Caco-2 (cell line): ENCODE data around the gene EGFR. TPM values are rescaled to one million over a fixed set of nuclear protein-coding genes. Genes with fewer than 3 reads are reported as not detected.

Experiments
- BruUV-seq: library from RNA; stranded (reverse); fragments of 400-500 nt; replicated peaks from 2 replicates; lab custom pipeline; 2021; lab: Mats Ljungman, UMichigan
- CTCF ChIA-PET: fragments of 300-600 bp; sonication (Branson Sonifier 250); formaldehyde crosslinking; loops from one replicate; lab custom pipeline; 2022; ENCODE audit warnings: antibody characterized with exemption; lab: Charles Lee
- POLR2A ChIA-PET: fragments of 300-600 bp; sonication (Branson Sonifier 250); formaldehyde crosslinking; loops from one replicate; lab custom pipeline; 2022; ENCODE audit warnings: antibody characterized with exemption; lab: Charles Lee
- DNase-seq, 2 experiments: peaks; one replicate each; pipeline versions ENCODE4 v3.0.0 to v3.0.0-alpha.2; 2020 to 2022
- H3K27me3 ChIP-seq: replicated peaks from 2 replicates; pipeline ENCODE4 v1.6.0; 2011; ENCODE audit warnings: low read length; ENCODE audit not compliant: control insufficient read depth, insufficient read depth
- H3K36me3 ChIP-seq: 2 replicates; pipeline ENCODE4 v1.5.1; 2011; ENCODE audit warnings: low read length; ENCODE audit not compliant: control insufficient read depth, insufficient read depth
- H3K4me1 ChIP-seq: fragments of 250-450 bp; sonication (Bioruptor Pico); 2 replicates; pipeline ENCODE4 v1.5.1; 2020; ENCODE audit warnings: mild to moderate bottlenecking
- H3K4me3 ChIP-seq: 2 replicates; pipeline ENCODE4 v1.5.1; 2011; ENCODE audit warnings: low read depth, mild to moderate bottlenecking, control low read depth, low read length
- H3K9me3 ChIP-seq: fragments of 250-450 bp; sonication (Bioruptor Pico); 2 replicates; pipeline ENCODE4 v1.5.1; 2020; ENCODE audit warnings: mild to moderate bottlenecking, moderate library complexity
- H3K27ac Mint-ChIP-seq: one replicate; pipeline ENCODE4 v1.8.0; 2022; ENCODE audit warnings: mixed read lengths; ENCODE audit not compliant: unreplicated experiment
- H3K27me3 Mint-ChIP-seq: one replicate; pipeline ENCODE4 v1.8.0; 2022; ENCODE audit warnings: mixed read lengths; ENCODE audit not compliant: insufficient read depth, unreplicated experiment
- H3K36me3 Mint-ChIP-seq: one replicate; pipeline ENCODE4 v1.8.0; 2022; ENCODE audit warnings: mild to moderate bottlenecking, mixed read lengths; ENCODE audit not compliant: insufficient read depth, unreplicated experiment
- H3K4me1 Mint-ChIP-seq: one replicate; pipeline ENCODE4 v1.8.0; 2022; ENCODE audit warnings: low read depth, mixed read lengths; ENCODE audit not compliant: unreplicated experiment
- H3K4me3 Mint-ChIP-seq: one replicate; pipeline ENCODE4 v1.8.0; 2022; ENCODE audit warnings: mild to moderate bottlenecking, moderate library complexity, mixed read lengths; ENCODE audit not compliant: unreplicated experiment
- H3K9me3 Mint-ChIP-seq: one replicate; pipeline ENCODE4 v1.8.0; 2022; ENCODE audit warnings: mixed read lengths; ENCODE audit not compliant: unreplicated experiment
- intact Hi-C: fragments of 100-400 bp; cut with micrococcal nuclease; formaldehyde crosslinking; loops from one replicate; pipeline ENCODE4 v1.10.0; 2022; ENCODE audit not compliant: unreplicated experiment
- total RNA-seq: library from RNA; stranded (reverse); gene quantifications from 2 replicates; pipeline ENCODE4 v1.2.3, GENCODE V29; 2022
- TF ChIP-seq, protein P1 (sequence below), 2 experiments: fragments of 200-600 bp in 1 of 2; IDR thresholded peaks; 1 replicate in 1 of 2; 2 replicates in 1 of 2; pipeline versions ENCODE4 v1.5.1 to v1.8.0; 2011 to 2022; ENCODE audit warnings: antibody characterized with exemption in 1 of 2, control low read depth in 1 of 2, inconsistent platforms in 1 of 2, low read depth in 1 of 2, low read length in 1 of 2, mild to moderate bottlenecking in 1 of 2, moderate library complexity in 1 of 2; ENCODE audit not compliant: insufficient read depth in 1 of 2, severe bottlenecking in 1 of 2, unreplicated experiment in 1 of 2

The EGFR gene
- total RNA-seq, 1 experiment from 2014 or later, result 60.1 TPM

DNA sequence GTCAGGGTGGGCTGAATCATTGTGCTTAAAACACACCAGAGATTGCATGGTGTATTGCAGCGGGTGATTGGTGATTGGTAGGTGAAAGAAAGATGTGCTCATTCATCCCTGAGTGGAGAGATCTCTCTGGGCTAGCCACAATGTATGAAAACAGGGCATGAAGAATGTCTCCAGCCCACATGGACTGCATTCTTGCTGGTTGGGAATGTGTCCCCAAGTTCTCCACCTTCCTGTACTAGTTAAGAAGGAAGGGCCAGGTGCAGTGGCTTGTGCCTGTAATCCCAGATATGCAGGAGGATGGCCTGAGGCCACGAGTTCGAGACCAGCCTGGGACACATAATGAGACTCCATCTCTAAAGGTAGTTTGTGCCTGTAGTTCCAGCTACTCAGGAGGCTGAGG is 232.5 kb downstream of the EGFR start:
- Histone ChIP-seq H3K36me3 (no peaks in the 10 kb centered on the region), H3K27me3 (no peaks in the 10 kb centered on the region), H3K9me3 (no peaks in the 10 kb centered on the region), H3K4me3 (no peak overlapping the region), H3K4me1 (peaks cover 9% of the 10 kb centered on the region; the same call in 1 of the 2 replicates)
- Mint-ChIP-seq H3K9me3 (peaks cover 9% of the 10 kb centered on the region), H3K4me1 (no peaks in the 10 kb centered on the region), H3K4me3 (no peak overlapping the region), H3K36me3 (no peaks in the 10 kb centered on the region), H3K27ac (no peak overlapping the region), H3K27me3 (peaks cover 6% of the 10 kb centered on the region)
- ChIA-PET POLR2A (no interaction called here), CTCF (interaction anchor here (0.6 kb wide), 1 partner anchor 463 kb away, joined by 5 read pairs; no protein-coding TSS in a partner anchor)
- intact Hi-C loops, result no loop called here
- BruUV-seq, result no TSS peak
- DNase-seq, result no peak
- TF ChIP-seq, protein P1, sequence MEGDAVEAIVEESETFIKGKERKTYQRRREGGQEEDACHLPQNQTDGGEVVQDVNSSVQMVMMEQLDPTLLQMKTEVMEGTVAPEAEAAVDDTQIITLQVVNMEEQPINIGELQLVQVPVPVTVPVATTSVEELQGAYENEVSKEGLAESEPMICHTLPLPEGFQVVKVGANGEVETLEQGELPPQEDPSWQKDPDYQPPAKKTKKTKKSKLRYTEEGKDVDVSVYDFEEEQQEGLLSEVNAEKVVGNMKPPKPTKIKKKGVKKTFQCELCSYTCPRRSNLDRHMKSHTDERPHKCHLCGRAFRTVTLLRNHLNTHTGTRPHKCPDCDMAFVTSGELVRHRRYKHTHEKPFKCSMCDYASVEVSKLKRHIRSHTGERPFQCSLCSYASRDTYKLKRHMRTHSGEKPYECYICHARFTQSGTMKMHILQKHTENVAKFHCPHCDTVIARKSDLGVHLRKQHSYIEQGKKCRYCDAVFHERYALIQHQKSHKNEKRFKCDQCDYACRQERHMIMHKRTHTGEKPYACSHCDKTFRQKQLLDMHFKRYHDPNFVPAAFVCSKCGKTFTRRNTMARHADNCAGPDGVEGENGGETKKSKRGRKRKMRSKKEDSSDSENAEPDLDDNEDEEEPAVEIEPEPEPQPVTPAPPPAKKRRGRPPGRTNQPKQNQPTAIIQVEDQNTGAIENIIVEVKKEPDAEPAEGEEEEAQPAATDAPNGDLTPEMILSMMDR (IDR thresholded peaks at IDR 0.05; ENCODE audit: insufficient read depth in 1 of 2, low read depth in 1 of 2, low read length in 1 of 2, severe bottlenecking in 1 of 2, unreplicated experiment in 1 of 2), result no peak

- CTCF ChIA-PET, result no interaction called here
- Mint-ChIP-seq H3K4me1 (no peaks in the 10 kb centered on the region), H3K4me3 (no peak overlapping the region), H3K36me3 (no peaks in the 10 kb centered on the region), H3K27ac (no peak overlapping the region), H3K9me3 (peaks cover 9% of the 10 kb centered on the region), H3K27me3 (peaks cover 6% of the 10 kb centered on the region)
- BruUV-seq, result no TSS peak
- intact Hi-C loops, result no loop called here
- POLR2A ChIA-PET, result no interaction called here
- no peak for DNase-seq
- no peak overlapping the region for H3K4me3 ChIP-seq
- H3K27me3 ChIP-seq, result no peaks in the 10 kb centered on the region
- TF ChIP-seq, protein P1 (IDR thresholded peaks at IDR 0.05; ENCODE audit: insufficient read depth in 1 of 2, low read depth in 1 of 2, low read length in 1 of 2, severe bottlenecking in 1 of 2, unreplicated experiment in 1 of 2), result no peak
- H3K4me1 ChIP-seq, result peaks cover 9% of the 10 kb centered on the region; the same call in 1 of the 2 replicates
- H3K36me3 ChIP-seq, result no peaks in the 10 kb centered on the region
- H3K9me3 ChIP-seq, result no peaks in the 10 kb centered on the region
Measured at GRCh38 chr7:55251911-55252310, 233.1 kb downstream of the EGFR start.

DNA sequence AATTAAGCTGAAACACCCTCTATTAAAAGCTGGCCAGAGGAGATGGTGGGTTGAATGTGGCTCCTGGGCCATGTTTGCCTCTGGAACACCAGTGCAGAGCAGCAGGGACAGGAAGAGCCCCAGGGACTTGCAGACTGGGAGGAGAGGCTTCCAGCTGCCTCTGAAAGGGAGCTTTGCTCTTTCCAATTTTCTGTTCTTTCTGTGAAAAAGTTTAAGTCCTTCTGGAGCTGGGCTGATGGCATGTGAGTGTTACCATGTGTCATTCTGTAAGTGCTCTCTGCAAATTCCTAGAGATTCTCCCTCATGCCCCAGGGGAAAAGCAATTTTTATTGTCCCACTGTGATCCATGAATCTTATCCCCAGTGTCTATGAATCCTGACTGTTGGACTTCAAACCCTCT is 233.6 kb downstream of the EGFR start:
- no peak overlapping the region for H3K4me3 Mint-ChIP-seq
- intact Hi-C loops, result no loop called here
- CTCF ChIA-PET, result interaction anchor here (0.9 kb wide), 1 partner anchor 464 kb away, joined by 3 read pairs; no protein-coding TSS in a partner anchor

More for the DNA sequence above, 233.6 kb downstream of the EGFR start:
- Histone ChIP-seq H3K27me3 (no peaks in the 10 kb centered on the region), H3K9me3 (no peaks in the 10 kb centered on the region), H3K36me3 (no peaks in the 10 kb centered on the region), H3K4me3 (no peak overlapping the region), H3K4me1 (peaks cover 9% of the 10 kb centered on the region; the same call in 1 of the 2 replicates)
- BruUV-seq, result no TSS peak
- TF ChIP-seq, protein P1 (IDR thresholded peaks at IDR 0.05; ENCODE audit: insufficient read depth in 1 of 2, low read depth in 1 of 2, low read length in 1 of 2, severe bottlenecking in 1 of 2, unreplicated experiment in 1 of 2), result no peak
- Mint-ChIP-seq H3K27me3 (peaks cover 6% of the 10 kb centered on the region), H3K4me1 (no peaks in the 10 kb centered on the region), H3K27ac (no peak overlapping the region), H3K9me3 (peaks cover 9% of the 10 kb centered on the region), H3K36me3 (no peaks in the 10 kb centered on the region)
- DNase-seq, result no peak
- POLR2A ChIA-PET, result no interaction called here
